ACC112 (cell line): Measurements from ENCODE around the gene HNRNPUL1.

ENCODE experiments used
- H2AFZ ChIP-seq: fragments of 200-600 bp; sonication (generic); one replicate; pipeline ENCODE4 v1.6.0; 2017; ENCODE audit warnings: antibody characterized with exemption, low read length; ENCODE audit not compliant: unreplicated experiment
- H3K27ac ChIP-seq: fragments of 200-600 bp; sonication (generic); 2 replicates; pipeline ENCODE4 v1.5.1; 2014; ENCODE audit warnings: low read depth, mild to moderate bottlenecking, antibody characterized with exemption, low read length, moderate library complexity
- H3K27me3 ChIP-seq: fragments of 200-600 bp; sonication (generic); 2 replicates; pipeline ENCODE4 v1.6.1; 2014; ENCODE audit warnings: mild to moderate bottlenecking, antibody characterized with exemption, low read length, moderate library complexity, mixed read lengths; ENCODE audit not compliant: insufficient read depth
- H3K36me3 ChIP-seq: fragments of 200-600 bp; sonication (generic); 2 replicates; pipeline ENCODE4 v1.6.1; 2016; ENCODE audit warnings: mild to moderate bottlenecking, antibody characterized with exemption, low read length, moderate library complexity, mixed read lengths; ENCODE audit not compliant: insufficient read depth
- H3K4me1 ChIP-seq: fragments of 200-600 bp; sonication (generic); one replicate; pipeline ENCODE4 v1.6.1; 2016; ENCODE audit warnings: low read length, mixed read lengths; ENCODE audit not compliant: insufficient read depth, unreplicated experiment, control insufficient read depth
- H3K4me3 ChIP-seq: fragments of 200-600 bp; sonication (generic); 2 replicates; pipeline ENCODE4 v1.5.1; 2014; ENCODE audit warnings: mild to moderate bottlenecking, low read depth, low read length
- H3K79me2 ChIP-seq: fragments of 200-600 bp; sonication (generic); one replicate; pipeline ENCODE4 v1.6.0; 2016; ENCODE audit warnings: low read length; ENCODE audit not compliant: control insufficient read depth, unreplicated experiment, insufficient read depth

HNRNPUL1 gene

GRCh38 chr19:41234512-41235168 lies 29.5 kb upstream of the HNRNPUL1 start:
- Histone ChIP-seq H3K27me3 (no peaks in the 10 kb centered on the region), H3K4me3 (no peak overlapping the region), H3K4me1 (peaks cover 6% of the 10 kb centered on the region), H3K27ac (no peak overlapping the region), H3K36me3 (peaks cover 35% of the 10 kb centered on the region; the same call in 1 of the 2 replicates), H2AFZ (no peak overlapping the region), H3K79me2 (peaks cover 14% of the 10 kb centered on the region)

DNA sequence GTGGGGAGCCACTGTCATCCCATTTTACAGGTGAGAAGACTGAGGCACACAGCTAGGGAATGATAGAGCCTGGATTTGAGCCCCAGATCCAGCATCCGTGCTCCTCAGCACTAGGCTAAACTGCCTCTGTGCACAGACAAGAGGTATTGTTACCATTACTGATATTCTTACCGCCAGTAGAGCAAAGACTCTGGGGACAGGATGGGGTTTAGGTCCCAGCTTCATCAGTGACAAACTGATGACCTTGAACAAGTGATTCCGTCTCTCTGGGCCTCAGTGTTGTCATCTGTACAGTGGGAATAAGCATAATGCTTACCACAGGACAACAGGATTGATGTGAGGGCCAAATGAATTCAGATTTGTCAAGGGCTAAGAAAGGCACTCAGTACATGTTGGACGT lies 28.7 kb upstream of the HNRNPUL1 start:
- H3K4me3 ChIP-seq = no peak overlapping the region
- no peaks in the 10 kb centered on the region for H3K27me3 ChIP-seq
- peaks cover 6% of the 10 kb centered on the region for H3K79me2 ChIP-seq
- H2AFZ ChIP-seq = no peak overlapping the region
- no peaks in the 10 kb centered on the region for H3K4me1 ChIP-seq
- H3K27ac ChIP-seq = no peak overlapping the region
- peaks cover 39% of the 10 kb centered on the region; the same call in 1 of the 2 replicates for H3K36me3 ChIP-seq

DNA sequence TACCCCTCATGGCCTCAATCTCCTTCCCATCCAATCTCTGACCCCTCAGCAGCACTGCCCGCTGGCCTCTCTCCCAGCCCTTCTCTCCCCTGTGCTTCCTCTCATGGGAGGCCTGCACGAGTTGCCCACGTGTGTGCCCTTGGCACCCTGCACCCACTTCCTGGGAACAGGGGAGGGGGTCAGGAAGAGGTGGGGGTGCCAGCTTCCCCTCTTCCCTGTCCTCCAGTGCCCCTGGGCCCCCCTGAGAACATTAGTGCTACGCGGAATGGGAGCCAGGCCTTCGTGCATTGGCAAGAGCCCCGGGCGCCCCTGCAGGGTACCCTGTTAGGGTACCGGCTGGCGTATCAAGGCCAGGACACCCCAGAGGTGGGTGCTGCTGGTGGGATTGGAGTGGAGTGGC lies 25.9 kb upstream of the HNRNPUL1 start:
- no peak overlapping the region for H3K27ac ChIP-seq
- H3K4me3 ChIP-seq = no peak overlapping the region
- no peaks in the 10 kb centered on the region for H3K27me3 ChIP-seq
- no peaks in the 10 kb centered on the region for H3K4me1 ChIP-seq
- peaks cover 2% of the 10 kb centered on the region for H3K79me2 ChIP-seq
- no peak overlapping the region for H2AFZ ChIP-seq
- H3K36me3 ChIP-seq = peaks cover 34% of the 10 kb centered on the region; the same call in 1 of the 2 replicates

DNA sequence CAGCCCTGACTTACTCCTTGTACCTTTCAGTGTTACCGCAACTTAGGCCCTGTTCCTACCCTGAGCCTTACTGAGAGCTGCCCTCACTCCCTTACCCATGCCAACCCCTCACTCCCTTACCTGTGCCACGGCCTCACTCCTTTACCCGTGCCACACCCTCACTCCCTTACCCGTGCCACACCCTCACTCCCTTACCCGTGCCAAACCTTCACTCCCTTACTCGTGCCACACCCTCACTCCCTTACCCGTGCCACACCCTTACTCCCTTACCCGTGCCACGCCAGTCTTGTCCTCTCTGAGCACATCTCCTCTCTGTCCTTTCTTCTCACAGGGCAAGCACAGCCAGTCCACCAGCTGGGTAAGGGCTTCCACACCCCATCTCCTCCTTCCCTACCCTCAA lies 24.8 kb upstream of the HNRNPUL1 start:
- Histone ChIP-seq H3K4me3 (no peak overlapping the region), H2AFZ (no peak overlapping the region), H3K79me2 (peaks cover 2% of the 10 kb centered on the region), H3K4me1 (no peaks in the 10 kb centered on the region), H3K27me3 (no peaks in the 10 kb centered on the region), H3K36me3 (peaks cover 27% of the 10 kb centered on the region; the same call in 1 of the 2 replicates), H3K27ac (no peak overlapping the region)

DNA sequence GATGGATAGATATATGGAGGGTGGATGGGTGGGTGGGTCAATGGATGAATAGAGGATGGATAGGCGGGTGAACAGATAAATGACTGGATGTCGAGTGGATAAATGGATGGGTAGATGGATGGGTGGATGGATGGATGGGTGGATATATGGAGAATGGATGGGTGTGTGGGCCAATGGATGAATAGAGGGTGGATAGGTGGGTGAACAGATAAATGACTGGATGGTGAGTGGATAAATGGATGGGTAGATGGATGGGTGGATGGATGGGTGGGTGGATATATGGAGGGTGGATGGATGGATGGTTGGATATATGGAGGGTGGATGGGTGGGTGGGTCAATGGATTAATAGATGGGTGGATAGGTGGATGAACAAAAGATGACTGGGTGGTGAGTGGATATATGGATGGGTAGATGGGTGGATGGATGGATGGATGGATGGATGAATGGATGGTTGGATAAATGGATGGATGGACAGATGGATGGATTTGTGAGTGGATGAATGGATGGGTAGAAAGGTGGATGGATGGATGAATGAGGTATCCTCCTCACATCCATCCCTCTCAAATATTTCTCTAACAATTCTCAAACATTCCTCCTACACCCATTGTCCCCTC lies 24.1 kb upstream of the HNRNPUL1 start:
- H3K27me3 ChIP-seq = no peaks in the 10 kb centered on the region
- H3K4me1 ChIP-seq = no peaks in the 10 kb centered on the region
- H3K27ac ChIP-seq = no peak overlapping the region
- peaks cover 2% of the 10 kb centered on the region for H3K79me2 ChIP-seq
- H3K36me3 ChIP-seq = peaks cover 22% of the 10 kb centered on the region; the same call in 1 of the 2 replicates
- no peak overlapping the region for H2AFZ ChIP-seq
- no peak overlapping the region for H3K4me3 ChIP-seq

DNA sequence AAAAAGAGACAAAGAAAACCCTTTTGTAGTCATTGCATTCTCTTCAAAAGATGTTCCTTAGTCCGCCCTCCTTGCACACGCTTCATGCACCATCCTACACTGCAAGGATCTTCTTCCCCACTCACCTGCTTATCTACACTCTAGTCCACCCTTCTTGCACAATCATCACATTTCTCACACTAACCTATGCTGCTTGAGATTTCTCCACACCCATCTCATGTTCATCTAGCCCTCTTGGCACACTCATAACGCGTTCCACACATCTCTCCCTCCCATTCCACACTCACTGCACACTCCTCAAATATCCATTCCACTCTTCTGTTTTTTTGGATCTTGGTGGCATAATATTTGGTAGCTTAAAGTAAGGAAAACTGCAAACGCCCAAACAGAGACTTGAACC lies 22.3 kb upstream of the HNRNPUL1 start:
- H2AFZ ChIP-seq = no peak overlapping the region
- peaks cover 22% of the 10 kb centered on the region; the same call in 1 of the 2 replicates for H3K36me3 ChIP-seq

DNA sequence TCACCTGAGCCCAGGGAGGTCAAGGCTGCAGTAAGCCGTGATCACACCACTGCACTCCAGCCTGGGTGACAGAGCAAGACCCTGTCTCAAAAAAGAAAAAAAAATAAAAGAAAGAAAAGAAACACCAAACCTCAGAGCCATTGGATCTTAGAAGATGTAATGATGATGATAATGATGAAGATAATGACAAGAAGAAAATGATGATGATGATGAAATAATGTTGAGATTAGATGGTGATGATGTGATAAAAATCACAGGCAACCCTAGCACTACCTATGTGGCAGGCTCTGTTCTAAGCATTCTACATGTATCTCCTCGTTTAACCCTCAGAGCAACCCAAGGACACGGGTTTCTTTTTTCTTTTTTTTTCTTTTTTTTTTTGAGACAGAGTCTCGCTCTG lies 20.1 kb upstream of the HNRNPUL1 start:
- no peak overlapping the region for H3K4me3 ChIP-seq
- peaks cover 2% of the 10 kb centered on the region for H3K79me2 ChIP-seq
- no peaks in the 10 kb centered on the region for H3K27me3 ChIP-seq
- no peak overlapping the region for H3K27ac ChIP-seq
- no peaks in the 10 kb centered on the region for H3K4me1 ChIP-seq
- H2AFZ ChIP-seq = no peak overlapping the region
- peaks cover 12% of the 10 kb centered on the region; the same call in 1 of the 2 replicates for H3K36me3 ChIP-seq

More for the DNA sequence above, 22.3 kb upstream of the HNRNPUL1 start:
- H3K27ac ChIP-seq = no peak overlapping the region
- peaks cover 2% of the 10 kb centered on the region for H3K79me2 ChIP-seq
- no peaks in the 10 kb centered on the region for H3K27me3 ChIP-seq
- H3K4me1 ChIP-seq = no peaks in the 10 kb centered on the region
- H3K4me3 ChIP-seq = no peak overlapping the region

- no peaks in the 10 kb centered on the region for H3K27me3 ChIP-seq
- peaks cover 3% of the 10 kb centered on the region; the same call in 1 of the 2 replicates for H3K36me3 ChIP-seq
- peaks cover 2% of the 10 kb centered on the region for H3K79me2 ChIP-seq
Observed at GRCh38 chr19:41245843-41246242, 18.3 kb upstream of the HNRNPUL1 start.

GRCh38 chr19:41248895-41249294 lies 15.3 kb upstream of the HNRNPUL1 start:
- H3K27me3 ChIP-seq = no peaks in the 10 kb centered on the region
- H3K4me1 ChIP-seq = no peaks in the 10 kb centered on the region
- peaks cover 2% of the 10 kb centered on the region for H3K79me2 ChIP-seq
- no peak overlapping the region for H3K4me3 ChIP-seq
- no peak overlapping the region for H3K27ac ChIP-seq
- H3K36me3 ChIP-seq = peaks cover 6% of the 10 kb centered on the region; the same call in 1 of the 2 replicates
- no peak overlapping the region for H2AFZ ChIP-seq

More at GRCh38 chr19:41245843-41246242, 18.3 kb upstream of the HNRNPUL1 start:
- Histone ChIP-seq H3K4me3 (no peak overlapping the region), H3K4me1 (no peaks in the 10 kb centered on the region), H3K27ac (no peak overlapping the region), H2AFZ (no peak overlapping the region)

DNA sequence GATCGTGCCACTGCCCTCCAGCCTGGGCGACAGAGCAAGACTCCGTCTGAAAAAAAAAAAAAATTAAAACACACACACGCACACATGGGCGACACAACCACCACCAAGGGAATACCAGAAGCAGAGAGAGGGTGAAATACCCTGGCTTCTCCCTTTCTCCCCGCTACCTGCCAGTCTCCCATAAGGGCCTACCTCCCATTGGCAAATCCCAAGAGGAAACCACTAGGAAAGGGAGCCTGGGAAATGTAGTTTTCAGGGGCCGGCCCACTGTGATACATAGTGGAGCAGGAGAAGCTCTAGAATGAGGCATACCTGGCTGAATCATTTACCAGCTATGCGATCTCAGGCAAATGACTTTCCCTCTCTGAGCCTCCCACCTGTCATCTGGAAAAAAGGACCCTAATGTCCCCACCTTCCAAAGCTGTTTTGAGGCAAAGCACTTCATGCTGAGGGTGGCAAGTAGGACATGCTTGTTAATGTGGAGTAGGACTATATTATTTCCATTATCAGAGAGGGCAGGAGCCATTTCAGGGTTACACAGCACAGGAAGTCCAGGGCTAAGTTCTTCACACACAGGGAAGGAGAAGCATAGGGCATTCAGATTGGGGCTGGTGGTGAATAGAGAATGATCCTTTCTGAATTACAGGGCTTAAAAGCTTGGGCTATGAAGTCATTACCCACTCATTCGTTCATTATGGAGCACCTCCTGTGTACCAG lies 14.3 kb upstream of the HNRNPUL1 start:
- Histone ChIP-seq H3K4me1 (no peaks in the 10 kb centered on the region), H3K79me2 (peaks cover 2% of the 10 kb centered on the region), H3K36me3 (peaks cover 6% of the 10 kb centered on the region; the same call in 1 of the 2 replicates), H3K27me3 (no peaks in the 10 kb centered on the region), H3K4me3 (no peak overlapping the region), H3K27ac (no peak overlapping the region), H2AFZ (no peak overlapping the region)
